Measurements from ENCODE around the gene RTKN2. TPM values are rescaled to one million over a fixed set of nuclear protein-coding genes. Genes with fewer than 3 reads are reported as not detected.

RTKN2 gene
- total and polyA plus RNA-seq, 11 donors: 0.01 to 0.14 (median 0.10) TPM; not detected in 5

DNA sequence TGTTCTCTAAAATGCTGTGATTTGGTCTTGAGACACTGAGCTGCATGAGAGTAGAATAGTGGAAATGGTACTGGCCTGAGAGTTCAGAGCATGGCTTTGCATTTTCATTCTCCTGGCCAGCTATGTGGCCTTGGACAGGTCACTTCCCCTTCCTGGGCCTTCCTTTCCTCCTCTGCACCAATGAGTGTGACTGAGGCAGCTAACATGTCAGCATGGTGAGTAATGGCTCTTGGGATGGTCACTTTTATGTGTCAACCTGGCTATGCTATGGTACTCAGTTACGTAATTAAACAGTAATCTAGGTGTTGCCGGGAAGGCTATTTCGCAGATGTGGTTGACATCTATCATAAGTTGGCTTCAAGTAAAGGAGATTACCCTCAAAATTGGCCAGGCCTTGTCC lies 109.3 kb downstream of the RTKN2 start:
- Histone ChIP-seq H3K27ac (no peak overlapping the region), H3K9me3 (no peaks in the 10 kb centered on the region), H3K36me3 (no peaks in the 10 kb centered on the region), H3K4me3 (no peak overlapping the region), H3K4me1 (no peaks in the 10 kb centered on the region), H3K27me3 (no peaks in the 10 kb centered on the region)
- DNase-seq: no peak
- intact Hi-C loops (cut with DNase I): loop anchor here in 1 of 10 donors (5.0 kb wide), 1 partner anchor 73 kb away; no protein-coding TSS in a partner anchor
- TF ChIP-seq POLR2A (IDR thresholded peaks at IDR 0.05): no peak
- TF ChIP-seq, protein P1, sequence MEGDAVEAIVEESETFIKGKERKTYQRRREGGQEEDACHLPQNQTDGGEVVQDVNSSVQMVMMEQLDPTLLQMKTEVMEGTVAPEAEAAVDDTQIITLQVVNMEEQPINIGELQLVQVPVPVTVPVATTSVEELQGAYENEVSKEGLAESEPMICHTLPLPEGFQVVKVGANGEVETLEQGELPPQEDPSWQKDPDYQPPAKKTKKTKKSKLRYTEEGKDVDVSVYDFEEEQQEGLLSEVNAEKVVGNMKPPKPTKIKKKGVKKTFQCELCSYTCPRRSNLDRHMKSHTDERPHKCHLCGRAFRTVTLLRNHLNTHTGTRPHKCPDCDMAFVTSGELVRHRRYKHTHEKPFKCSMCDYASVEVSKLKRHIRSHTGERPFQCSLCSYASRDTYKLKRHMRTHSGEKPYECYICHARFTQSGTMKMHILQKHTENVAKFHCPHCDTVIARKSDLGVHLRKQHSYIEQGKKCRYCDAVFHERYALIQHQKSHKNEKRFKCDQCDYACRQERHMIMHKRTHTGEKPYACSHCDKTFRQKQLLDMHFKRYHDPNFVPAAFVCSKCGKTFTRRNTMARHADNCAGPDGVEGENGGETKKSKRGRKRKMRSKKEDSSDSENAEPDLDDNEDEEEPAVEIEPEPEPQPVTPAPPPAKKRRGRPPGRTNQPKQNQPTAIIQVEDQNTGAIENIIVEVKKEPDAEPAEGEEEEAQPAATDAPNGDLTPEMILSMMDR (IDR thresholded peaks at IDR 0.05): no peak
- WGBS, 4 donors: 80 to 98% (median 94%) methylated on average over 3 of the region's 3 CpGs
- no peak for ATAC-seq

DNA sequence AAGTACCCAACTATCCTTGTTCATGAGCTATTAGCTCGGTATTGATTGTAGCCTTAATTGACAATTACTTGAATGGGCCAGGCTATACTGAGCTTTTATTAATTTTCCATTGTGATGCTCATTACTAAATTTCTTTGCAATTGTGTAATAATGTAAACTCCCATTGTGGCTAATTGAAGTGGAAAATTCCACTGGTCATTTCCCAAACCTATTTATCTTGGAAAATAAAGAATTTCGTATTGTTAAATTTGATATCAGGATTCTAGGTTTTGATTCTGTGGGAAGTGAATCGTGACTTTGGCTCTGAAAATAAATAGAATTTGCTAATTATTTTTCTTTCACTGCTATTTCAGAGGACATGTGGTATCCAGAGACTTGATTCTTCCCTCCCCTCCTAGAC lies 111.0 kb downstream of the RTKN2 start:
- WGBS, 4 donors: 76 to 89% (median 81%) methylated on average over 3 of the region's 3 CpGs
- Histone ChIP-seq H3K4me1 (peaks cover 0 to 10% (median 0%) of the 10 kb centered on the region in 12 donors), H3K9me3 (no peaks in the 10 kb centered on the region), H3K27me3 (no peaks in the 10 kb centered on the region), H3K4me3 (no peak overlapping the region), H3K27ac (no peak overlapping the region), H3K36me3 (no peaks in the 10 kb centered on the region)
- intact Hi-C loops (cut with DNase I): loop anchor here in 1 of 10 donors (5.0 kb wide), 1 partner anchor 75 kb away; no protein-coding TSS in a partner anchor
- ATAC-seq (no peak), DNase-seq (no peak)
- TF ChIP-seq, protein P1 (IDR thresholded peaks at IDR 0.05): no peak
- TF ChIP-seq POLR2A (IDR thresholded peaks at IDR 0.05): no peak

DNA sequence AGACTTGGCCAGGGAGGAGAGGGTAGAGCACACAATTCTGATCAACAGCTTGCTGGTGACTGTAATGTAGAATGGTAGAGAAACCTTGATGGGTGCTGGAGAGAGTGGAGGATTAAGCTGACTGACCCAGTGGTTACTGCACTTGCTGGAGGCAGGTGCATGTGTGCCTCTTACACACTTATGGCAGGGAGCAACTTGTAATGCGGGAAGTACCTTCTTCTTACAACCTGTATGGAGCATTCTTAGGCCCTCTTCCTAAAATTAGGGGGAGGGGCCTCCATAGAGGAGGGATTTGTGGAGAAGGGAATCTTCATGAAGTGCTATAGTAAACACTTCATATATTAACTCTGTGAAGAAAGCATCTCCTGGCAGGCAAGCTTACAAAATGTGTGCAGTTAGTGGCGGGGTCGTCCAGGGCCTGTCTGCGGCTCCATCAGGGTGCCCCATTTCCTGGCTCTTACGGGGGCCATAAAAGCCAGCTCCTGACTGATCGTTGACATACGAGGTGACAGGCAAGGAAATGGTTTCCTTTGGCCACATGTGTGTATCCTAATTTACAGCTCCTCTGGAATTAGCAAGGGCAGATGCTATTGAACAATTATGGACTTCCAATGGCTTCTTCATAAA lies 113.5 kb downstream of the RTKN2 start:
- Histone ChIP-seq H3K9me3 (peaks cover 0 to 12% (median 0%) of the 10 kb centered on the region in 12 donors), H3K27me3 (no peaks in the 10 kb centered on the region), H3K27ac (no peak overlapping the region), H3K4me1 (peaks cover 0 to 10% (median 0%) of the 10 kb centered on the region in 12 donors), H3K36me3 (no peaks in the 10 kb centered on the region), H3K4me3 (no peak overlapping the region)
- no peak for TF ChIP-seq POLR2A (IDR thresholded peaks at IDR 0.05)
- TF ChIP-seq, protein P1 (IDR thresholded peaks at IDR 0.05): no peak
- no peak for ATAC-seq
- WGBS, 4 donors: 88 to 92% (median 91%) methylated on average over 7 of the region's 7 CpGs
- intact Hi-C loops (cut with DNase I): loop anchor here in 1 of 10 donors (5.0 kb wide), 1 partner anchor 77 kb away; no protein-coding TSS in a partner anchor
- DNase-seq: no peak

DNA sequence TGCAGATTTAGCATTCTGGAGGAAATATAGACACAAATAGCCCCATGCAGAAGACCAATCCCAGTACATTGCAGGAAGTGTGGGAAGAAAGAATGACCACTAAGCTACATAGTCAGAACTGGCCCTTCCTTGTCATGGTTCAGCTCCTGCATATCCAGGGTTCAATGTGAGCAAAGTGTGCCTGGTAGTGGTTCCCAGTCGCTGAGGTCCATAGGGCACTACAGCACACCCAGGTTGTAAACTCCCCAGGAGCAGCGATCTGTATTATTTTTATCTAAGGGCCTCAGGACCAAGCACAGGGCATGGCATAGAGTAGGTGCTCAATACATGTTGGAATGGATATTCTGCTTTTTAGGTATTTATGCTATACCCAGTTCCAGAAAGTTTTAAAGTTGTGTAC lies 114.4 kb downstream of the RTKN2 start:
- DNase-seq: no peak
- 93 to 97% (median 95%) methylated on average over 2 of the region's 2 CpGs for WGBS, 4 donors
- TF ChIP-seq, protein P1 (IDR thresholded peaks at IDR 0.05): no peak
- TF ChIP-seq POLR2A (IDR thresholded peaks at IDR 0.05): no peak
- Histone ChIP-seq H3K27ac (no peak overlapping the region), H3K9me3 (peaks cover 0 to 12% (median 0%) of the 10 kb centered on the region in 12 donors), H3K4me1 (peaks cover 0 to 10% (median 0%) of the 10 kb centered on the region in 12 donors), H3K4me3 (no peak overlapping the region), H3K27me3 (no peaks in the 10 kb centered on the region), H3K36me3 (no peaks in the 10 kb centered on the region)
- no peak for ATAC-seq
- intact Hi-C loops (cut with DNase I): no loop called here
